B cell (primary cell): ENCODE measurements around the gene MRPL46. TPM values are rescaled to one million over a fixed set of nuclear protein-coding genes. Genes with fewer than 3 reads are reported as not detected.

Experiments
- ATAC-seq: fragments of 200-7000 bp; cut with Tn5 transposase; one replicate; pipeline ENCODE4 v1.10.0; 2021; ENCODE audit warnings: low read depth, mild to moderate bottlenecking, moderate number of reproducible peaks, moderate library complexity
- CTCF ChIA-PET: fragments of 350-600 bp; sonication (Branson Sonifier 250); formaldehyde crosslinking; loops from one replicate; lab custom pipeline; 2021; ENCODE audit warnings: antibody characterized with exemption, inconsistent platforms; lab: Charles Lee
- POLR2A ChIA-PET: fragments of 350-600 bp; sonication (Branson Sonifier 250); formaldehyde crosslinking; loops from one replicate; lab custom pipeline; 2021; ENCODE audit warnings: antibody characterized with exemption; lab: Charles Lee
- DNase-seq: peaks from one replicate; pipeline ENCODE4 v3.0.0; 2013
- H2AFZ ChIP-seq: 2 replicates; pipeline ENCODE4 v1.6.1; 2012; ENCODE audit warnings: mild to moderate bottlenecking, low read depth, low read length; ENCODE audit not compliant: insufficient read depth, poor library complexity, severe bottlenecking
- H3K27ac ChIP-seq, 2 donors: 1 replicate in 1 of 2; 2 replicates in 1 of 2; pipeline ENCODE4 v1.5.1; 2012 to 2013; ENCODE audit warnings: low read length in 2 of 2, mild to moderate bottlenecking in 2 of 2, moderate library complexity in 1 of 2
- H3K27me3 ChIP-seq, 4 experiments: fragments of 200-600 bp in 1 of 4; sonication (generic) in 1 of 4; replicated peaks in 1 of 4; 1 replicate in 2 of 4; 2 replicates in 2 of 4; pipeline versions ENCODE4 v1.6.1 to v1.7.0; 2013 to 2016; ENCODE audit warnings: low read length in 3 of 4, mild to moderate bottlenecking in 2 of 4, mixed read lengths in 1 of 4, moderate library complexity in 1 of 4; ENCODE audit not compliant: insufficient read depth in 4 of 4, control insufficient read depth in 3 of 4; ENCODE audit errors: control extremely low read depth in 1 of 4
- H3K36me3 ChIP-seq, 2 experiments: replicated peaks in 1 of 2; 1 replicate in 1 of 2; 2 replicates in 1 of 2; pipeline versions ENCODE4 v1.6.1 to v1.7.1; 2013; ENCODE audit warnings: low read length in 1 of 2; ENCODE audit not compliant: insufficient read depth in 2 of 2, control insufficient read depth in 1 of 2; ENCODE audit errors: control extremely low read depth in 1 of 2, extremely low read depth in 1 of 2
- H3K4me1 ChIP-seq, 2 donors: fragments of 200-600 bp in 1 of 2; sonication (generic) in 1 of 2; 1 replicate in 1 of 2; 2 replicates in 1 of 2; pipeline versions ENCODE4 v1.5.1 to v1.6.1; 2013 to 2017; ENCODE audit warnings: low read length in 2 of 2; ENCODE audit not compliant: control insufficient read depth in 2 of 2, insufficient read depth in 2 of 2
- H3K4me2 ChIP-seq: replicated peaks from 2 replicates; pipeline ENCODE3; 2012; ENCODE audit warnings: mild to moderate bottlenecking, low read depth, low read length; ENCODE audit not compliant: poor library complexity, severe bottlenecking
- H3K4me3 ChIP-seq, 5 experiments: fragments of 200-600 bp in 1 of 5; sonication (generic) in 1 of 5; 1 replicate in 3 of 5; 2 replicates in 2 of 5; pipeline versions ENCODE4 v1.5.1 to v1.7.0; 2011 to 2016; ENCODE audit warnings: low read length in 4 of 5, mild to moderate bottlenecking in 4 of 5, low read depth in 2 of 5, control low read depth in 1 of 5, moderate library complexity in 1 of 5; ENCODE audit not compliant: insufficient read depth in 1 of 5; ENCODE audit errors: control extremely low read depth in 1 of 5, extremely low read depth in 1 of 5
- H3K79me2 ChIP-seq: fragments of 200-600 bp; sonication (generic); one replicate; pipeline ENCODE4 v1.6.0; 2016; ENCODE audit warnings: low read length; ENCODE audit not compliant: control insufficient read depth, insufficient read depth
- H3K9ac ChIP-seq: fragments of 200-600 bp; sonication (generic); 2 replicates; pipeline ENCODE4 v1.6.1; 2017; ENCODE audit warnings: mild to moderate bottlenecking, low read length, moderate library complexity
- H3K9me3 ChIP-seq, 3 donors: one replicate each; pipeline versions ENCODE4 v1.6.1 to v1.7.1; 2013; ENCODE audit warnings: low read length in 2 of 3; ENCODE audit not compliant: control insufficient read depth in 2 of 3, insufficient read depth in 1 of 3; ENCODE audit errors: control extremely low read depth in 1 of 3
- H4K20me1 ChIP-seq: 2 replicates; pipeline ENCODE4 v1.6.0; 2012; ENCODE audit warnings: mild to moderate bottlenecking, low read length; ENCODE audit not compliant: insufficient read depth, control insufficient read depth, poor library complexity, severe bottlenecking
- H3K27ac Mint-ChIP-seq: one replicate; pipeline ENCODE4 v1.8.0; 2021; ENCODE audit warnings: mixed read lengths
- H3K27me3 Mint-ChIP-seq: one replicate; pipeline ENCODE4 v1.8.0; 2021; ENCODE audit warnings: mixed read lengths
- H3K4me1 Mint-ChIP-seq: one replicate; pipeline ENCODE4 v1.8.0; 2021; ENCODE audit warnings: mixed read lengths
- H3K4me3 Mint-ChIP-seq: one replicate; pipeline ENCODE4 v1.8.0; 2021; ENCODE audit warnings: mixed read lengths
- H3K9me3 Mint-ChIP-seq: one replicate; pipeline ENCODE4 v1.8.0; 2022; ENCODE audit warnings: mixed read lengths; ENCODE audit not compliant: insufficient read depth
- EZH2 ChIP-seq: IDR thresholded peaks from 2 replicates; pipeline ENCODE4 v1.6.1; 2012; ENCODE audit warnings: borderline replicate concordance, low read depth, mild to moderate bottlenecking, moderate library complexity, low read length; ENCODE audit not compliant: insufficient read depth, poor library complexity, severe bottlenecking
- WGBS: methylation state at CpG from one replicate; pipeline ENCODE4 v1.1.5; 2013; ENCODE audit warnings: missing lambda C conversion rate; ENCODE audit not compliant: insufficient coverage; 5-methylcytosine and 5-hydroxymethylcytosine counted together
- intact Hi-C: fragments of 100-400 bp; cut with micrococcal nuclease; formaldehyde crosslinking; loops from one replicate; pipeline ENCODE4 v1.10.0; 2022
- polyA plus RNA-seq: library from polyadenylated mRNA; depleted of rRNA; stranded (reverse); fragments of >200 nt; gene quantifications from 2 replicates; pipeline ENCODE4 v1.2.3, GENCODE V29; 2012
- total RNA-seq, 2 donors: library from RNA; stranded (reverse); fragments of 120-200 nt in 1 of 2; gene quantifications; 1 replicate in 1 of 2; 2 replicates in 1 of 2; pipeline versions ENCODE4 v1.2.3 to v1.2.4, GENCODE V29; 2013 to 2022
- TF ChIP-seq, protein P1 (sequence below): fragments of 200-600 bp; IDR thresholded peaks from one replicate; pipeline ENCODE4 v1.8.0; 2022; ENCODE audit warnings: antibody characterized with exemption, mild to moderate bottlenecking

Gene MRPL46
- total and polyA plus RNA-seq, 2 donors (not counting 1 experiment from before 2014, with no cell fraction given), result 14.3 to 24.6 TPM

DNA sequence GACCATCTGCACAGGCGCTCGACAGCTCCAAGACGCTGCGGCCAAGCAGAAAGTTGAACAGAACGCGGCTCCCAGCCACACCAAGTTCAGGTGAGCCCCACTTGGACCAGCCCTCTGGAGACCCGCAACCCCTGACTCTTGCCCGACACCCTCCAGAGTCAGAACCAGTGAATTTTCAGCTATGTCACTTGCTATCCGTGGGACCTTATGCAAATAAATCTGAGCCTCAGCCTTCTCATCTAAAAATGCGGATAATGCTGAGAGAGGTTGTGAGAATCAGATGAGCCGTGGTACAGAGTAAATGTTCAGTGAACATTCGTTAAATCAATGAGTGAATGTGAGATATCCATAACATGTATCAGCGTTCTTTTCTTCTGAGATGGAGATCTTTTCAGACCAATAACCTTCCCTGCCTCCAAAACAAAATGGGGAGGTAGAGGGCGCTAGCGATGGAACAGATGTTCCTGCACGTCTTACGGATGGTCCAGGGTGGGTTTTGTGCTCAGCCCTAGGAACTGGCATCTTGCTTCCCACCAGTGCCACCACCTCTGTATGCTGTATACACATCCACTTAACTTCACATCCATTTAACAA lies 844 bp upstream of the MRPL46 start:
- Histone ChIP-seq H3K27ac (peak overlapping the region; percentile 67 to 96), H3K9ac (peak overlapping the region; percentile 96), H3K4me1 (peaks cover 14 to 17% of the 10 kb centered on the region in 2 donors), H3K9me3 (no peaks in the 10 kb centered on the region), H4K20me1 (no peaks in the 10 kb centered on the region), H3K27me3 (no peaks in the 10 kb centered on the region), H3K79me2 (peaks cover 37% of the 10 kb centered on the region), H3K36me3 (peaks cover 5 to 39% of the 10 kb centered on the region in 2 experiments), H3K4me3 (peak overlapping the region; percentile 77 to 97 (median 87)), H2AFZ (peak overlapping the region; percentile 94), H3K4me2 (peak overlapping the region; percentile 92)
- peak overlapping the region; percentile 97 for H3K4me3 Mint-ChIP-seq
- intact Hi-C loops, result loop anchor here (2.0 to 10.0 kb wide), 3 partner anchors 154 to 777 kb away; partner anchors contain the start of genes ABHD2, AEN and FANCI
- CTCF ChIA-PET, result interaction anchor here (0.8 to 1.8 kb wide), 7 partner anchors 13 to 437 kb away, joined by 3 to 9 read pairs (median 4); partner anchors contain the start of gene ISG20
- ATAC-seq, result no peak
- peaks cover 26% of the 10 kb centered on the region for H3K4me1 Mint-ChIP-seq
- WGBS, result 9% methylated on average over 14 of the region's 17 CpGs
- POLR2A ChIA-PET, result interaction anchor here (0.7 to 1.2 kb wide), 4 partner anchors 10 to 171 kb away, joined by 3 to 6 read pairs (median 3); partner anchors contain the start of gene ISG20
- peak overlapping the region; percentile 99 for H3K27ac Mint-ChIP-seq
- no peak for DNase-seq
- no peaks in the 10 kb centered on the region for H3K9me3 Mint-ChIP-seq
- H3K27me3 Mint-ChIP-seq, result no peaks in the 10 kb centered on the region
- no peak for TF ChIP-seq EZH2
- TF ChIP-seq, protein P1, sequence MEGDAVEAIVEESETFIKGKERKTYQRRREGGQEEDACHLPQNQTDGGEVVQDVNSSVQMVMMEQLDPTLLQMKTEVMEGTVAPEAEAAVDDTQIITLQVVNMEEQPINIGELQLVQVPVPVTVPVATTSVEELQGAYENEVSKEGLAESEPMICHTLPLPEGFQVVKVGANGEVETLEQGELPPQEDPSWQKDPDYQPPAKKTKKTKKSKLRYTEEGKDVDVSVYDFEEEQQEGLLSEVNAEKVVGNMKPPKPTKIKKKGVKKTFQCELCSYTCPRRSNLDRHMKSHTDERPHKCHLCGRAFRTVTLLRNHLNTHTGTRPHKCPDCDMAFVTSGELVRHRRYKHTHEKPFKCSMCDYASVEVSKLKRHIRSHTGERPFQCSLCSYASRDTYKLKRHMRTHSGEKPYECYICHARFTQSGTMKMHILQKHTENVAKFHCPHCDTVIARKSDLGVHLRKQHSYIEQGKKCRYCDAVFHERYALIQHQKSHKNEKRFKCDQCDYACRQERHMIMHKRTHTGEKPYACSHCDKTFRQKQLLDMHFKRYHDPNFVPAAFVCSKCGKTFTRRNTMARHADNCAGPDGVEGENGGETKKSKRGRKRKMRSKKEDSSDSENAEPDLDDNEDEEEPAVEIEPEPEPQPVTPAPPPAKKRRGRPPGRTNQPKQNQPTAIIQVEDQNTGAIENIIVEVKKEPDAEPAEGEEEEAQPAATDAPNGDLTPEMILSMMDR, result no peak

DNA sequence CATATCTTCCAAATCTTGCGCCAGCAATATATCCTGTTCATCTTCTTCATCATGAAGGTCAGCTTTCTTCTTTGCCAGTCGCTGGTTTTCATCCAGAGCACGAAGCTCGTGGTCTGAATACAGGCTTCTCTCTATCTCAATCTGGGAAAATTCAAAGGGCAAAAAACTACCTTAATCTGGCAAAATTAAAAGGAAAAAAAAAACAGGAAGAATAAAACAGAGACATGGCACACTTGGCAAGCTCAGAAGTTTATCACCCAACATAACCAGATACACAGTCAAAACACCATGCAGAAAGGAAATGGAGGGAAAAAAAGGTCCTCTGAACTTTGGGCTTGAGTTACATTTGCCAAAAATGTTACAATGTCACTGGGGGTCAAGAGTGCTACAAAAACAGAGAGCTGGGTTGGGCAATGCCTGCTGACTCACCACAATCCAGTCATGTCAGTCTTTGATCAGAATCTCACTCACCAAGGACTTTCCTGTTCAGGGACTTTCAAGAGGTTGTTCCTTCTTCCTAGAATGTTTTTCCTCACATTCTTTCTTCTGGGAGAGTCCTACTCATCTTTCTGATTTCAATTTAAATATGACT lies 1.5 kb downstream of the MRPL46 start:
- CTCF ChIA-PET, result interaction anchor here (1.5 kb wide), 1 partner anchor 9 kb away, joined by 4 read pairs; no protein-coding TSS in a partner anchor
- POLR2A ChIA-PET, result no interaction called here

More for the DNA sequence above, 1.5 kb downstream of the MRPL46 start:
- H2AFZ ChIP-seq, result no peak overlapping the region
- H3K9ac ChIP-seq, result peak overlapping the region; percentile 96
- Mint-ChIP-seq H3K9me3 (no peaks in the 10 kb centered on the region), H3K4me3 (peak overlapping the region; percentile 32), H3K27ac (no peak overlapping the region), H3K27me3 (no peaks in the 10 kb centered on the region), H3K4me1 (peaks cover 26% of the 10 kb centered on the region)
- DNase-seq (no peak), ATAC-seq (no peak)
- H3K79me2 ChIP-seq, result peaks cover 37% of the 10 kb centered on the region
- peaks cover 14 to 17% of the 10 kb centered on the region in 2 donors for H3K4me1 ChIP-seq
- no peak overlapping the region for H3K27ac ChIP-seq
- H3K36me3 ChIP-seq, result peaks cover 0 to 45% of the 10 kb centered on the region in 2 experiments
- WGBS, result 100% methylated on average over 1 of the region's 4 CpGs
- TF ChIP-seq, protein P1, result no peak
- TF ChIP-seq EZH2, result no peak
- no peak overlapping the region for H3K4me3 ChIP-seq
- H4K20me1 ChIP-seq, result no peaks in the 10 kb centered on the region
- H3K27me3 ChIP-seq, result no peaks in the 10 kb centered on the region
- no peaks in the 10 kb centered on the region for H3K9me3 ChIP-seq
- H3K4me2 ChIP-seq, result no peak overlapping the region
- intact Hi-C loops, result loop anchor here (2.0 to 10.0 kb wide), 3 partner anchors 157 to 779 kb away; partner anchors contain the start of genes ABHD2, AEN and FANCI
